CD4-positive, alpha-beta T cell treated with Interferon alpha-2 for 1 hour (primary cell): ENCODE results near the gene SMAD3.

ENCODE experiments used
- DNase-seq, 2 donors: peaks; one replicate each; pipeline ENCODE4 v3.0.0-alpha.2; 2020 to 2022

SMAD3 gene

GRCh38 chr15:67185621-67186225 lies 120.3 kb downstream of the SMAD3 start:
- no peak for DNase-seq

- DNase-seq = peak in 1 of 2 donors; percentile 9
Measured at GRCh38 chr15:67186226-67186649, 120.8 kb downstream of the SMAD3 start.

- no peak for DNase-seq
Measured at GRCh38 chr15:67186688-67187087, 121.3 kb downstream of the SMAD3 start.

GRCh38 chr15:67187351-67187854 lies 122.0 kb downstream of the SMAD3 start:
- no peak for DNase-seq

GRCh38 chr15:67188551-67189218 lies 123.3 kb downstream of the SMAD3 start:
- no peak for DNase-seq

- no peak for DNase-seq
Measured at GRCh38 chr15:67189326-67190051, 124.1 kb downstream of the SMAD3 start.

GRCh38 chr15:67190326-67190725 lies 124.9 kb downstream of the SMAD3 start:
- no peak for DNase-seq

- DNase-seq = no peak
Measured at GRCh38 chr15:67190813-67191212, 125.4 kb downstream of the SMAD3 start.

GRCh38 chr15:67192185-67192820 lies 126.9 kb downstream of the SMAD3 start:
- no peak for DNase-seq

GRCh38 chr15:67193223-67193990 lies 128.0 kb downstream of the SMAD3 start:
- no peak for DNase-seq

GRCh38 chr15:67194171-67195114 lies 129.0 kb downstream of the SMAD3 start:
- no peak for DNase-seq

GRCh38 chr15:67195305-67195704 lies 129.9 kb downstream of the SMAD3 start:
- no peak for DNase-seq

- DNase-seq = no peak
Measured at GRCh38 chr15:67196222-67196621, 130.8 kb downstream of the SMAD3 start.

GRCh38 chr15:67196672-67197363 lies 131.4 kb downstream of the SMAD3 start:
- no peak for DNase-seq

GRCh38 chr15:67197364-67197695 lies 131.9 kb downstream of the SMAD3 start:
- DNase-seq = no peak

GRCh38 chr15:67198157-67198754 lies 132.9 kb downstream of the SMAD3 start:
- DNase-seq = no peak

- DNase-seq = no peak
Measured at GRCh38 chr15:67199391-67199790, 134.0 kb downstream of the SMAD3 start.

- DNase-seq = no peak
Measured at GRCh38 chr15:67199881-67200763, 134.7 kb downstream of the SMAD3 start.

- no peak for DNase-seq
Measured at GRCh38 chr15:67201136-67201535, 135.7 kb downstream of the SMAD3 start.
